Measurements from ENCODE around the gene C1QTNF9. TPM values are rescaled to one million over a fixed set of nuclear protein-coding genes. Genes with fewer than 3 reads are reported as not detected.

Gene C1QTNF9
- total and polyA plus RNA-seq, 2 of the 4 experiments (the other 2 are of a cell fraction) = 0.18 to 0.21 TPM

DNA sequence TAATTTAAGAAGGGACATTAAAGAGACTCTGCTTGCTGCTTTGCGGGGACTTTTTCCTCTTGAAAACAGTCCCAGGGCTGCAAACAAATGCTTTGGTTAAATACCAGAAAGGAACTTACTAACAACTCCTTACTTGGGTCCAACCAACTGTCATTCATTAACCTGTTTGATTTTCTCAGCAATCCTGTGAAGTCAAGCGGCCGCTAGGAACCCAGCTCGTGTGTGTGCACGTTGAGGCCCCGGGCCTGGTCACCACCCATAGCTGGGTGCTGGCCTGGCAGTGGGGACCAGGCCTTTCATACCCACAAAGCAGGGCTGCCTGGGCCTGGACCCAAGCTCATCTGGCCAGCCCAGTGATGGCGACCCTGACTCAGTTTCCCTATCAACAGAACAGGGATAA lies 50.7 kb downstream of the C1QTNF9 start:
- dilution Hi-C loops (cut with HindIII; ENCODE audit: low sequenced_read_pairs, unreplicated experiment) = no loop called here
- H3K4me2 ChIP-seq (ENCODE audit: low read depth, low read length) = no peak overlapping the region
- DNase-seq (no peak), ATAC-seq (ENCODE audit: low read depth) (no peak)
- H4K91ac ChIP-seq (ENCODE audit: insufficient read depth, low read depth, low read length) = no peak overlapping the region
- intact Hi-C loops (cut with micrococcal nuclease) = no loop called here
- H3K23ac ChIP-seq (ENCODE audit: low read depth, low read length) = no peak overlapping the region
- no peak overlapping the region for H3K14ac ChIP-seq (replicated peaks; ENCODE audit: low read depth, low read length)
- H4K5ac ChIP-seq (ENCODE audit: low read depth, low read length) = no peak overlapping the region
- no peak overlapping the region for H3K4ac ChIP-seq (ENCODE audit: low read depth, low read length)
- H3K9ac ChIP-seq (ENCODE audit: low read depth, low read length) = no peak overlapping the region
- H4K20me1 ChIP-seq (ENCODE audit: insufficient read depth, low read length) = no peaks in the 10 kb centered on the region
- H2BK120ac ChIP-seq (ENCODE audit: low read depth, low read length) = no peak overlapping the region
- H2BK20ac ChIP-seq (ENCODE audit: low read depth, low read length) = no peak overlapping the region
- H3K9me3 ChIP-seq (ENCODE audit: control insufficient read depth, insufficient read depth, low read length) = peaks cover 4% of the 10 kb centered on the region; the same call in 1 of the 2 replicates
- no TSS peak for BruUV-seq (replicated peaks)
- H3K36me3 ChIP-seq (ENCODE audit: control insufficient read depth, insufficient read depth, low read length) = no peaks in the 10 kb centered on the region
- no peak overlapping the region for H3K4me3 ChIP-seq (ENCODE audit: insufficient read depth, low read depth, low read length)
- no peak overlapping the region for H3K27ac ChIP-seq (ENCODE audit: insufficient read depth, low read length)
- H2AFZ ChIP-seq (replicated peaks; ENCODE audit: low read length, poor library complexity) = no peak overlapping the region
- no peak overlapping the region for H2BK5ac ChIP-seq (ENCODE audit: low read depth, low read length, poor library complexity, severe bottlenecking)
- POLR2A ChIA-PET (ENCODE audit: unreplicated experiment) = no interaction called here
- in situ Hi-C loops (cut with MboI; ENCODE audit: low sequenced_read_pairs) = no loop called here
- no peak overlapping the region for H3K56ac ChIP-seq (ENCODE audit: extremely low read depth, insufficient read depth, low read length)
- H3K18ac ChIP-seq (ENCODE audit: low read depth, low read length) = no peak overlapping the region
- TF ChIP-seq CEBPB (IDR thresholded peaks at IDR 0.05; ENCODE audit: low read depth, low read length) = no peak
- no peak for TF ChIP-seq CTCF (conservative IDR thresholded peaks at IDR 0.05; ENCODE audit: low read depth, low read length)
- no peak for TF ChIP-seq NFE2L2 (IDR thresholded peaks at IDR 0.05; ENCODE audit: low read depth, low read length)
- no peak for TF ChIP-seq MXI1 (IDR thresholded peaks at IDR 0.05; ENCODE audit: borderline replicate concordance, low read depth, low read length)
- no peak for TF ChIP-seq BHLHE40 (IDR thresholded peaks at IDR 0.05; ENCODE audit: low read depth, low read length)
- TF ChIP-seq, protein P1, sequence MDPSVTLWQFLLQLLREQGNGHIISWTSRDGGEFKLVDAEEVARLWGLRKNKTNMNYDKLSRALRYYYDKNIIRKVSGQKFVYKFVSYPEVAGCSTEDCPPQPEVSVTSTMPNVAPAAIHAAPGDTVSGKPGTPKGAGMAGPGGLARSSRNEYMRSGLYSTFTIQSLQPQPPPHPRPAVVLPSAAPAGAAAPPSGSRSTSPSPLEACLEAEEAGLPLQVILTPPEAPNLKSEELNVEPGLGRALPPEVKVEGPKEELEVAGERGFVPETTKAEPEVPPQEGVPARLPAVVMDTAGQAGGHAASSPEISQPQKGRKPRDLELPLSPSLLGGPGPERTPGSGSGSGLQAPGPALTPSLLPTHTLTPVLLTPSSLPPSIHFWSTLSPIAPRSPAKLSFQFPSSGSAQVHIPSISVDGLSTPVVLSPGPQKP (IDR thresholded peaks at IDR 0.05; ENCODE audit: borderline replicate concordance, low read depth, low read length) = no peak
- H2AK9ac ChIP-seq (replicated peaks; ENCODE audit: low read depth, low read length, poor library complexity) = no peak overlapping the region
- no peaks in the 10 kb centered on the region for H3K4me1 ChIP-seq (ENCODE audit: control insufficient read depth, insufficient read depth, low read length)
- H3K9me1 ChIP-seq (ENCODE audit: insufficient read depth, low read length) = peaks cover 10% of the 10 kb centered on the region
- no peak overlapping the region for H4K8ac ChIP-seq (ENCODE audit: low read depth in 2 of 2, low read length in 2 of 2)
- WGBS, 2 experiments (ENCODE audit: extremely low coverage in 2 of 2, insufficient read length in 1 of 2) = 89% methylated on average over 3 of the region's 7 CpGs; no CpG with 5 or more reads in 1 of the 2 experiments
- H3K79me1 ChIP-seq (ENCODE audit: low read depth in 1 of 2, low read length in 2 of 2) = no peaks in the 10 kb centered on the region
- CTCF ChIA-PET = no interaction called here
- no peak overlapping the region for H2BK15ac ChIP-seq (ENCODE audit: low read depth, low read length)
- no peak overlapping the region for H2AK5ac ChIP-seq (ENCODE audit: low read depth, low read length)
- peaks cover 4% of the 10 kb centered on the region; the same call in 1 of the 2 replicates for H3K27me3 ChIP-seq (ENCODE audit: control insufficient read depth, insufficient read depth, low read length)

All from IMR-90 (cell line).